Smooth muscle cell of the umbilical artery (primary cell): ENCODE measurements around the gene STXBP1. TPM values are rescaled to one million over a fixed set of nuclear protein-coding genes. Genes with fewer than 3 reads are reported as not detected.

ENCODE experiments used
- total RNA-seq: library from RNA; depleted of rRNA; stranded (reverse); fragments of >200 nt; gene quantifications from 2 replicates; pipeline ENCODE4 v1.2.3, GENCODE V29; 2014

Gene STXBP1
- total RNA-seq: 37.7 and 50.8 TPM in 2 replicates

DNA sequence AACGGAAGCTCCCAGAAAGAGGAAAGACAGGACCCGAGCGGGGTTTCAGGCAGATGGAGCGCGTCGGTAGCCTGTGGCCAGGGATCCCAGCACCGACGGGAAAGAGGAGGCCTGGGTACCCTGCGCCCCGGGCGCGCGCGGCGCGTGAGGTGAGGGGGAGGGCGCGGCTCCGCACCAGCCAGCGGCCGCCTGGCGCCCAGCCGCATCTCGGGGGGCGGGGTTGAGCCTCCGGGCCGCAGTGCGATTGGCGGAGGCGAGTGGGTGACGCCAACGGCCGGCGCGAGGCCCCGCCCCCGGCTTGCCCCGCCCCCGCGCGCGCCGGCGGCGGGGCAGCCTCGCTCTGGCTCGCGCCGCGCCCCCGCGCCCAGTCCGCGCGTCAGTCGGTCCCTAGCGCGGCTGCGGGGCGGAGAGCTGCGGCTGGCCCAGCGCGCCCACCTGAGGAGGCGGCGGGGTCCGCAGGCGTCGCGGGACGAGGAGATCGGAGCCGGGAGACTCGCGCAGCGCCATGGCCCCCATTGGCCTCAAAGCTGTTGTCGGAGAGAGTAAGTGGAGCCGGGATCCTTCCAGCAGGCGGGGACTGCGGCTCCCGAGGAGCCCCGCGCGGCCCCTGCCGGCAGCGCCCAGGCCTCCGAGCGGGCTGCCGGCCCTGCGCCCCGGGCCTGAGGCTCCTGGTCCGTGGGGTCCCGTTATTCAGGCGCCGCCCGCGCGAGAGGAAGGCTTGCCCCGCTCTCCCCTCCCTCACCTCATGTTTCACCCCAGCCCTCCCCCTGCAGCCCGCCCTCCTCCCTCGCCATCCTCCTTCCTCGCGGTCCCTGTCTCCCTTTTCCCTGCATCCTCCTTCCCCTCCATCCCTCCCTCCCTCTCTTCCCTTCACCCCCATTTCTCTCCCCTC lies at the start of gene STXBP1:
STXBP1 (plus strand) TSS at position 379 of the 892 bp plus-strand sequence; CDS start at position 506, 127 bp downstream.

DNA sequence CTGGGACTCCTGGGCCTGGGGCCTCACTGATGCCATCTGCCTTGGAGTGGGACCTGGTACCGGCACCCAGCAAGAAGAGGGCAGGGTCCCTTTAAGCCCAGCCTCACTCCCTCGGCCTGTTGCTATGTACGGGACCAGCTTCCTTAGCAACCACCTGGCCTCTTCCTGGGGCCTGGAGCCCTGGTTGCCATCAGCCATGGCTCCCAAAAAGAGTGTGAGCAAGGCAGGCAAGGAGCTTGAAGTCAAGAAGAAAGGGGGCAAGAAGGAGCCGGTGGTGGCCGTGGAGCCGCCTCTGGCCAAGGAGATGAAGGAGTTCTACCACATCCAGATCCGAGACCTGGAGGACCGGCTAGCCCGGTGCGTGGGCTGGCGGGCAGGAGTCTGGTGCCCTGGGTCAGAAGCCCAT lies 94.8 kb downstream of the STXBP1 start, which contains the start of gene CFAP157:
CFAP157 (plus strand) TSS at position 153 of the 406 bp plus-strand sequence; CDS start at position 197, 44 bp downstream.

DNA sequence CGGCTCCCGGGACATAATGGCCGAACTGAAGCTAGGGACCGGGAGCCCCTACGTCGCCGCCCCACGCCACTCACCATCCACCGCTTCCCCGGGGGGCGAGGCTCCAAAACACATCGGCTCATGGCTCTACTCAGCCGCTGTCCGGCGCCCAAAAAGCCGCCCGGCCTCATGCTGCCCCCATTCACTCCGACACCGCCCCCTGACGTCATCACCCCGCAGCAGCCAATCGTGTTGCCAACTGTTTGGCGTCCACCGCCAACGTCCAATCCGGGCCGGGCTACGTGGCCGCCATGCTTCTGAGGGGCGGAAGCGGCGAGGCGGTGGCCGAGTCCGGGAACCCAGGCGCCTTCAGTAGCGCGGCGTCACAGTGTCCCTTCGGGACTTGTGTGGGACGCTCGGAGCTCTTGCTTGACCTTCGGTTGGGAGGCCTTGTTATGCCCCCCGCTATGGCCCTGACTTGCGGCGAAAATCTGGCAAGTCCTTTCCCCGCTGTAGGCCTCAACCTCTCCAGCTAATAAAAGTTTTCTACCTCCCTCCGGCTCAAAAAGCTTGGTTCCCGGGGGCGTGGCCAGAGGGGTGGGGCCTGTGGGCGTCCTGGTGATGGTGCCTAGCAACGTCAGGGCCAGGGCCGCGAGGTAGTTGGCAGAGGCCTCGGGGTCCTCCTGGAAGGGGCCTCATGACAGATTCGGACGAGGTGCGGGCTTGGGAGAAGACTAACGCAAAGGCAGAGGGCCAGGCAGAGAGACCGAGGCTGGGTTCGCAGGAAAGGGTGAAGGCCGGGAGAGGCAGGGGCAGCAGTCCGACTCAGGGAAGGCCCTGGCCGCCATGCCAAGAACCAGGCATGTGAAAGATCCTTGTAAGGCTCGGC lies 103.6 kb downstream of the STXBP1 start, which contains the start of the genes PTRH1 and TTC16:
PTRH1 (minus strand) TSS at position 194 of the 868 bp plus-strand sequence; CDS start at position 170, 24 bp downstream.
TTC16 (plus strand) TSS at position 610 of the 868 bp plus-strand sequence; CDS start at position 677, 67 bp downstream.

DNA sequence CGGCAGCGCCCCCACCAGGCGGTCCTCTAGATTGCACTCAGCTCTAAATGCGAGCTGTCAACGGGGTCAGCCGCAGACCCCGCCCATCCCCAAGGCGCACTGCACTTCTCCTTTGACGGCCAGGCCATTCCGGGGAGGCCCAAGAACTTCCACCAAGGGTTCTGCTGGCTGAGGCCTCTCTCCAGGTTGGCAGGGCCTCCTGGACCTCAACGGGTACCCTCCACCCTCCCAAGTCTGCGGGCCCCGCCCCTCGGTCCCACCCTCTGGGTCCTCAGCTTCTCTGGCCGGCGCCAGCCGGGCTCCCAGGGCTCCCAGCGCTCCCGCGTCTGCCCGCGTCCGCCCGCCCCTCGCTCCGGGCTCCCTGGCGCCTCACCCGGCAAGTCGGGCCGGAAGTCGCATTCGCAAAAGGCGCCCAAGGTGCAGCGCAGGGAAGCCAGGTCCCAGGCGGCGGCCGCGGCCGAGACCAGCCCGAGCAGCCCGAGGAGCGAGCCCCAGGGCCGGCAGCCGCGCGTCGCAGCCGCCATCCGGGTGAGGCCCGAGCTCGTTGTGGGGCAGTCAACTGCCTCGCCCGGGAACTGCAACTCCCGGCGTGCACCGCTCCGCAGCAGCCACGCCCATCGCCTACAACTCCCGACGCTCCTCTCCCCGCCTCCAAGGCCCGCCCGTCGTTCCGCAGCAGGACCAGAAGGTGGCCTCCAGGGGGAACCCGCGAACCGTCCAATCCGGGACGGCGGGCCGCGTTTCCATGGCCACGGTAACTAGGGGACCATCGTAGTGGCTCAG lies 122.9 kb downstream of the STXBP1 start, which contains the start of gene TOR2A:
TOR2A (minus strand) TSS at position 548 of the 783 bp plus-strand sequence; CDS start at position 524, 24 bp downstream.

Other genes starting within 250 kb of the STXBP1 start
- 3.6 and 4.4 TPM in 2 replicates for gene SLC2A8, start 215.1 kb upstream of the STXBP1 start, total RNA-seq
- 10.5 and 13.1 TPM in 2 replicates for gene ZNF79, start 187.9 kb upstream of the STXBP1 start, total RNA-seq
- 745 and 1,204 TPM in 2 replicates for gene RPL12, start 160.9 kb upstream of the STXBP1 start, total RNA-seq
- 10.4 and 17.7 TPM in 2 replicates for gene LRSAM1, start 160.8 kb upstream of the STXBP1 start, total RNA-seq
- not detected in 2 replicates for gene CFAP157, start 94.7 kb downstream of the STXBP1 start, total RNA-seq
- gene PTRH1, start 103.4 kb downstream of the STXBP1 start, total RNA-seq: 9.8 and 11.4 TPM in 2 replicates
- gene TTC16, start 103.8 kb downstream of the STXBP1 start, total RNA-seq: 0.05 TPM in 1 of 2 replicates, not detected in the other
- gene TOR2A, start 123.0 kb downstream of the STXBP1 start, total RNA-seq: 1.8 and 4.1 TPM in 2 replicates
- 0.18 and 0.30 TPM in 2 replicates for gene SH2D3C, start 166.4 kb downstream of the STXBP1 start, total RNA-seq
- 43.1 and 49.5 TPM in 2 replicates for gene CDK9, start 173.8 kb downstream of the STXBP1 start, total RNA-seq
- 49.9 and 78.1 TPM in 2 replicates for gene FPGS, start 190.6 kb downstream of the STXBP1 start, total RNA-seq
- 16.0 and 31.6 TPM in 2 replicates for gene ENG, start 242.4 kb downstream of the STXBP1 start, total RNA-seq